HepG2 (cell line): ENCODE measurements around the gene CARMIL3. TPM values are rescaled to one million over a fixed set of nuclear protein-coding genes. Genes with fewer than 3 reads are reported as not detected.

Experiments used
- AKNA ChIP-seq: sonication (generic); formaldehyde crosslinking; IDR thresholded peaks from 2 replicates; pipeline ENCODE4 v1.4.0; 2020; ENCODE audit warnings: missing genetic modification reagents, borderline replicate concordance
- BRF2 ChIP-seq: sonication (generic); formaldehyde crosslinking; IDR thresholded peaks from 2 replicates; pipeline ENCODE4 v1.8.1; 2022; ENCODE audit warnings: mild to moderate bottlenecking, missing genetic modification reagents
- CBX5 ChIP-seq: sonication (generic); formaldehyde crosslinking; IDR thresholded peaks from 2 replicates; pipeline ENCODE4 v1.4.0; 2020; ENCODE audit warnings: missing genetic modification reagents, borderline replicate concordance
- DDIT3 ChIP-seq: sonication (generic); formaldehyde crosslinking; IDR thresholded peaks from 2 replicates; pipeline ENCODE4 v1.4.0; 2020; ENCODE audit warnings: mild to moderate bottlenecking, missing genetic modification reagents
- HDAC6 ChIP-seq: fragments of 200-600 bp; sonication (generic); IDR thresholded peaks from 2 replicates; pipeline ENCODE4 v1.7.0; 2017; ENCODE audit warnings: mild to moderate bottlenecking, antibody characterized with exemption, low read length, low read depth
- IRF2 ChIP-seq: IDR thresholded peaks from 2 replicates; pipeline ENCODE4 v1.6.1; 2018; ENCODE audit warnings: missing genetic modification reagents, missing compliant biosample characterization
- MLX ChIP-seq: IDR thresholded peaks from 2 replicates; pipeline ENCODE4 v1.6.1; 2016
- SNAPC5 ChIP-seq: sonication (generic); formaldehyde crosslinking; IDR thresholded peaks from 2 replicates; pipeline ENCODE4 v1.8.1; 2023; ENCODE audit warnings: mild to moderate bottlenecking, missing genetic modification reagents, borderline replicate concordance
- ZBTB20 ChIP-seq: sonication (generic); formaldehyde crosslinking; IDR thresholded peaks from 2 replicates; pipeline ENCODE4 v1.8.1; 2023; ENCODE audit warnings: missing genetic modification reagents, low read depth, mild to moderate bottlenecking, borderline replicate concordance
- ZNF274 ChIP-seq: sonication (generic); formaldehyde crosslinking; IDR thresholded peaks from 2 replicates; pipeline ENCODE4 v1.5.1; 2020; ENCODE audit warnings: mild to moderate bottlenecking, missing genetic modification reagents
- ZNF281 ChIP-seq: sonication (generic); formaldehyde crosslinking; IDR thresholded peaks from 2 replicates; pipeline ENCODE4 v1.4.0; 2020; ENCODE audit warnings: missing genetic modification reagents, borderline replicate concordance
- ZNF333 ChIP-seq: sonication (generic); formaldehyde crosslinking; IDR thresholded peaks from 2 replicates; pipeline ENCODE4 v1.4.0; 2020; ENCODE audit warnings: mild to moderate bottlenecking, missing genetic modification reagents, borderline replicate concordance
- ZNF574 ChIP-seq: sonication (generic); formaldehyde crosslinking; IDR thresholded peaks from 2 replicates; pipeline ENCODE4 v1.4.0; 2020; ENCODE audit warnings: missing genetic modification reagents
- ZNF841 ChIP-seq: sonication (generic); formaldehyde crosslinking; IDR thresholded peaks from 2 replicates; pipeline ENCODE4 v1.8.1; 2023; ENCODE audit warnings: missing genetic modification reagents, borderline replicate concordance
- polyA plus RNA-seq, 8 experiments: library from polyadenylated mRNA; depleted of rRNA in 3 of 8; stranded (reverse) in 7 of 8; unstranded in 1 of 8; fragments of >200 nt; fragmentation: Illumina TruSeq in 4 of 8; extraction: Trizol in 4 of 8; gene quantifications; 2 replicates each; pipeline versions ENCODE4 v1.2.1 to v1.2.3, GENCODE V29; 2011 to 2016; ENCODE audit warnings: low read depth in 4 of 8, missing spikeins in 1 of 8, mixed read lengths in 1 of 8; ENCODE audit not compliant: insufficient read depth in 1 of 8
- total RNA-seq, 5 experiments: library from RNA; depleted of rRNA; stranded (reverse); fragments of >200 nt; fragmentation: Illumina TruSeq; extraction: Trizol; gene quantifications; 2 replicates each; pipeline ENCODE4 v1.2.3, GENCODE V29; 2016; ENCODE audit warnings: low read depth in 1 of 5

CARMIL3 gene
- total and polyA plus RNA-seq, 2 of the 13 experiments (the other 11 are each of a cell fraction or from before 2014, with no cell fraction given) = 0.27 to 0.55 TPM

GRCh38 chr14:24067133-24068082 lies 15.6 kb downstream of the CARMIL3 start (continued):
- TF ChIP-seq AKNA (no peak), ZNF274 (CRISPR knock-in tag) (no peak), IRF2 (CRISPR knock-in tag) (peak; percentile 50; the same call in 1 of the 2 replicates), ZNF281 (peak; percentile 27; the same call in 1 of the 2 replicates), HDAC6 (no peak), MLX (CRISPR knock-in tag) (no peak), ZBTB20 (no peak), DDIT3 (CRISPR knock-in tag) (no peak), CBX5 (no peak), ZNF574 (CRISPR knock-in tag) (peak; percentile 45; the same call in 1 of the 2 replicates), ZNF333 (CRISPR knock-in tag) (peak; percentile 32; the same call in 1 of the 2 replicates), BRF2 (CRISPR knock-in tag) (no peak), ZNF841 (CRISPR knock-in tag) (no peak), SNAPC5 (CRISPR knock-in tag) (no peak)
